Prostate gland (tissue), 2 donors: Measurements from ENCODE around the gene PIK3R2. TPM values are rescaled to one million over a fixed set of nuclear protein-coding genes. Genes with fewer than 3 reads are reported as not detected.

Source experiments
- DNase-seq: peaks from one replicate; pipeline ENCODE4 v3.0.0-alpha.2; 2019; ENCODE audit warnings: low spot score
- H3K27ac ChIP-seq, 2 donors: fragments of 200-600 bp; sonication (generic); 2 replicates each; pipeline ENCODE4 v1.5.1; 2017 to 2019
- H3K27me3 ChIP-seq: fragments of 200-600 bp; sonication (generic); replicated peaks from 2 replicates; pipeline ENCODE4 v1.5.1; 2019; ENCODE audit not compliant: insufficient read depth
- H3K36me3 ChIP-seq, 2 donors: fragments of 200-600 bp; sonication (generic); 1 replicate in 1 of 2; 2 replicates in 1 of 2; pipeline versions ENCODE4 v1.5.1 to v1.8.1; 2017 to 2019
- H3K4me1 ChIP-seq: fragments of 200-600 bp; sonication (generic); replicated peaks from 2 replicates; pipeline ENCODE4 v1.5.1; 2019
- H3K4me3 ChIP-seq, 2 donors: fragments of 200-600 bp; sonication (generic); 2 replicates each; pipeline ENCODE4 v1.5.1; 2017 to 2019
- H3K9me3 ChIP-seq: fragments of 200-600 bp; sonication (generic); 2 replicates; pipeline ENCODE4 v1.5.1; 2017
- CTCF ChIP-seq, 4 experiments: fragments of 200-600 bp in 2 of 4; fragments of 450-650 bp in 2 of 4; sonication (generic) in 2 of 4; IDR thresholded peaks; 1 replicate in 3 of 4; 2 replicates in 1 of 4; pipeline ENCODE4 v1.5.1; 2016 to 2019; ENCODE audit warnings: antibody characterized with exemption in 4 of 4, mild to moderate bottlenecking in 2 of 4, moderate library complexity in 2 of 4
- POLR2A ChIP-seq: fragments of 450-650 bp; IDR thresholded peaks from one replicate; pipeline ENCODE4 v1.6.1; 2016; ENCODE audit warnings: antibody characterized with exemption, mild to moderate bottlenecking
- POLR2AphosphoS5 ChIP-seq: sonication (generic); formaldehyde crosslinking; IDR thresholded peaks from one replicate; pipeline ENCODE4 v1.6.1; 2017; ENCODE audit warnings: antibody characterized with exemption
- WGBS: methylation state at CpG from one replicate; pipeline ENCODE4 v1.1.5; 2018; 5-methylcytosine and 5-hydroxymethylcytosine counted together
- intact Hi-C: fragments of 100-400 bp; cut with DNase I; formaldehyde crosslinking; loops from one replicate; pipeline ENCODE4 v1.14.2; 2022
- total RNA-seq, 2 donors: library from RNA; depleted of rRNA; stranded (reverse); fragments of >200 nt; gene quantifications; one replicate each; pipeline ENCODE4 v1.1.0, GENCODE V29; 2016

The PIK3R2 gene
- total RNA-seq, 2 donors from 2014 or later: 41.3 to 71.6 TPM

GRCh38 chr19:18160493-18160970 lies 7.6 kb downstream of the PIK3R2 start:
- peak overlapping the region; percentile 22 to 34 for H3K4me3 ChIP-seq
- H3K27me3 ChIP-seq: no peaks in the 10 kb centered on the region
- 57% methylated on average over 13 of the region's 13 CpGs for WGBS
- peak overlapping the region; percentile 65 to 74 for H3K27ac ChIP-seq
- H3K9me3 ChIP-seq: no peaks in the 10 kb centered on the region
- no peak for TF ChIP-seq CTCF (IDR thresholded peaks at IDR 0.05)
- no peak for TF ChIP-seq POLR2A
- TF ChIP-seq POLR2AphosphoS5: no peak
- DNase-seq: no peak
- peaks cover 0 to 10% of the 10 kb centered on the region in 2 donors for H3K36me3 ChIP-seq
- intact Hi-C loops: no loop called here
- H3K4me1 ChIP-seq: peaks cover 17% of the 10 kb centered on the region

DNA sequence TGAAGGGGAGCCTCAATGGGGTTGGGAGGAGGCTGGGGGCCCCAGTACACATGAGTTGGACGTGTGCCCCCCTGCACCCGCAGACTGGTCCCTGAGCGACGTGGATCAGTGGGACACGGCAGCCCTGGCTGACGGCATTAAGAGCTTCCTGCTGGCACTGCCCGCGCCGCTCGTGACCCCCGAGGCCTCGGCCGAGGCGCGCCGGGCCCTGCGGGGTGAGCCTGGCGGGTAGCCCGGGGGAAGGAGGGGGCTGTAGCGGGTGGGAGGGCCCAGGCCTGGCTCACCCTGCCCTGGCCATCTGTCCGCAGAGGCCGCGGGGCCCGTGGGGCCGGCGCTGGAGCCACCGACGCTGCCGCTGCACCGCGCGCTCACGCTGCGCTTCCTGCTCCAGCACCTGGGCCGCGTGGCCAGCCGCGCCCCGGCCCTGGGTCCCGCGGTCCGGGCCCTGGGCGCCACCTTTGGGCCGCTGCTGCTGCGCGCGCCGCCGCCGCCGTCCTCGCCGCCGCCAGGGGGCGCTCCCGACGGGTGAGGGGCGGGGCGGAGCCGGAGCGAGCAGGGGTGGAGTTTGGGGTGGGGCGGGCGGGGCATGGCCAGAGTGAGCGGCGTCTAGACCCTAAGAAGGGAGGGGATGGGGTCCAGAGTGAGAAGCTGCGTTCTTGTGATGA lies 8.1 kb downstream of the PIK3R2 start:
- H3K4me1 ChIP-seq: peaks cover 14% of the 10 kb centered on the region
- WGBS: 3% methylated on average over 47 of the region's 66 CpGs
- H3K9me3 ChIP-seq: no peaks in the 10 kb centered on the region
- H3K27me3 ChIP-seq: no peaks in the 10 kb centered on the region
- H3K36me3 ChIP-seq: peaks cover 0 to 15% of the 10 kb centered on the region in 2 donors
- TF ChIP-seq POLR2A: no peak
- peak; percentile 53 to 89 (median 74) for TF ChIP-seq CTCF (IDR thresholded peaks at IDR 0.05)
- H3K4me3 ChIP-seq: peak overlapping the region; percentile 22 to 34
- intact Hi-C loops: no loop called here
- H3K27ac ChIP-seq: peak overlapping the region; percentile 65 to 74
- peak; percentile 51 for DNase-seq

GRCh38 chr19:18161636-18162002 lies 8.7 kb downstream of the PIK3R2 start:
- TF ChIP-seq CTCF (IDR thresholded peaks at IDR 0.05): no peak
- H3K36me3 ChIP-seq: peaks cover 0 to 17% of the 10 kb centered on the region in 2 donors
- peaks cover 9% of the 10 kb centered on the region for H3K4me1 ChIP-seq
- H3K27me3 ChIP-seq: no peaks in the 10 kb centered on the region
- intact Hi-C loops: no loop called here
- H3K9me3 ChIP-seq: no peaks in the 10 kb centered on the region
- H3K4me3 ChIP-seq: peak overlapping the region; percentile 22 to 34
- H3K27ac ChIP-seq: no peak overlapping the region
- WGBS: 51% methylated on average over 19 of the region's 19 CpGs
- DNase-seq: no peak

- DNase-seq: no peak
- H3K36me3 ChIP-seq: peaks cover 0 to 17% of the 10 kb centered on the region in 2 donors
- intact Hi-C loops: no loop called here
- no peaks in the 10 kb centered on the region for H3K27me3 ChIP-seq
- H3K27ac ChIP-seq: no peak overlapping the region
- H3K4me3 ChIP-seq: no peak overlapping the region
- no peak for TF ChIP-seq CTCF (IDR thresholded peaks at IDR 0.05)
- no peak for TF ChIP-seq POLR2A
- TF ChIP-seq POLR2AphosphoS5: no peak
- H3K9me3 ChIP-seq: no peaks in the 10 kb centered on the region
- WGBS: 98% methylated on average over 7 of the region's 7 CpGs
- no peaks in the 10 kb centered on the region for H3K4me1 ChIP-seq
Measured at GRCh38 chr19:18164072-18164471, 11.1 kb downstream of the PIK3R2 start.
